IPS DF 6.9 (cell line): Measurements from ENCODE around the gene PADI3.

ENCODE experiments used
- DNase-seq: peaks from one replicate; pipeline ENCODE4 v3.0.0-alpha.2; 2013; ENCODE audit warnings: low read depth, low spot score
- H3K27ac ChIP-seq: one replicate; pipeline ENCODE4 v1.5.1; 2013; ENCODE audit warnings: low read length, control low read depth
- H3K27me3 ChIP-seq: 2 replicates; pipeline ENCODE4 v1.6.1; 2013; ENCODE audit warnings: mild to moderate bottlenecking, low read length; ENCODE audit not compliant: control insufficient read depth, insufficient read depth
- H3K36me3 ChIP-seq: 2 replicates; pipeline ENCODE4 v1.6.1; 2013; ENCODE audit warnings: low read length; ENCODE audit not compliant: control insufficient read depth, insufficient read depth
- H3K4me1 ChIP-seq: 2 replicates; pipeline ENCODE4 v1.6.1; 2013; ENCODE audit warnings: low read length; ENCODE audit not compliant: control insufficient read depth, insufficient read depth
- H3K4me3 ChIP-seq: 2 replicates; pipeline ENCODE4 v1.5.1; 2013; ENCODE audit warnings: mild to moderate bottlenecking, low read length
- H3K9me3 ChIP-seq: 2 replicates; pipeline ENCODE4 v1.6.1; 2013; ENCODE audit warnings: low read length, inconsistent platforms; ENCODE audit not compliant: control insufficient read depth, insufficient read depth
- WGBS: extraction: QIAGEN DNeasy Blood & Tissue Kit; methylation state at CpG from one replicate; pipeline ENCODE4 v1.1.7; 2013; ENCODE audit warnings: mixed read lengths, missing lambda C conversion rate; ENCODE audit not compliant: insufficient read length, insufficient coverage; 5-methylcytosine and 5-hydroxymethylcytosine counted together

The PADI3 gene

GRCh38 chr1:17272646-17273045, 23.7 kb downstream of the PADI3 start:
- Histone ChIP-seq H3K9me3 (no peaks in the 10 kb centered on the region), H3K4me1 (no peaks in the 10 kb centered on the region), H3K36me3 (no peaks in the 10 kb centered on the region), H3K27ac (no peak overlapping the region), H3K27me3 (no peaks in the 10 kb centered on the region), H3K4me3 (no peak overlapping the region)
- no CpG with 5 or more reads among the region's 4 CpGs for WGBS
- DNase-seq = no peak

GRCh38 chr1:17273096-17273495, 24.2 kb downstream of the PADI3 start:
- no peak overlapping the region for H3K4me3 ChIP-seq
- H3K27me3 ChIP-seq = no peaks in the 10 kb centered on the region
- no CpG with 5 or more reads among the region's 13 CpGs for WGBS
- no peaks in the 10 kb centered on the region for H3K36me3 ChIP-seq
- H3K9me3 ChIP-seq = no peaks in the 10 kb centered on the region
- H3K4me1 ChIP-seq = no peaks in the 10 kb centered on the region
- H3K27ac ChIP-seq = no peak overlapping the region
- DNase-seq = no peak

GRCh38 chr1:17274186-17275170, 25.6 kb downstream of the PADI3 start:
- Histone ChIP-seq H3K36me3 (no peaks in the 10 kb centered on the region), H3K27me3 (no peaks in the 10 kb centered on the region), H3K4me3 (no peak overlapping the region), H3K27ac (no peak overlapping the region), H3K4me1 (no peaks in the 10 kb centered on the region), H3K9me3 (no peaks in the 10 kb centered on the region)
- WGBS = no CpG with 5 or more reads among the region's 15 CpGs
- peak; percentile 55 for DNase-seq

- Histone ChIP-seq H3K4me3 (no peak overlapping the region), H3K9me3 (no peaks in the 10 kb centered on the region), H3K27me3 (no peaks in the 10 kb centered on the region), H3K36me3 (no peaks in the 10 kb centered on the region), H3K27ac (no peak overlapping the region), H3K4me1 (no peaks in the 10 kb centered on the region)
- WGBS = no CpG with 5 or more reads among the region's 11 CpGs
- no peak for DNase-seq
Measured at GRCh38 chr1:17276568-17276967, 27.7 kb downstream of the PADI3 start.

GRCh38 chr1:17277511-17278159, 28.7 kb downstream of the PADI3 start:
- Histone ChIP-seq H3K4me1 (no peaks in the 10 kb centered on the region), H3K36me3 (no peaks in the 10 kb centered on the region), H3K27ac (no peak overlapping the region), H3K27me3 (no peaks in the 10 kb centered on the region), H3K9me3 (no peaks in the 10 kb centered on the region), H3K4me3 (no peak overlapping the region)
- WGBS = no CpG with 5 or more reads among the region's 8 CpGs
- DNase-seq = no peak

- no CpG with 5 or more reads among the region's 14 CpGs for WGBS
- no peaks in the 10 kb centered on the region for H3K36me3 ChIP-seq
- no peak overlapping the region for H3K4me3 ChIP-seq
- no peak for DNase-seq
- H3K9me3 ChIP-seq = no peaks in the 10 kb centered on the region
- H3K27ac ChIP-seq = no peak overlapping the region
- H3K4me1 ChIP-seq = no peaks in the 10 kb centered on the region
- H3K27me3 ChIP-seq = no peaks in the 10 kb centered on the region
Measured at GRCh38 chr1:17278996-17279830, 30.3 kb downstream of the PADI3 start.

GRCh38 chr1:17280436-17280835, 31.5 kb downstream of the PADI3 start:
- Histone ChIP-seq H3K27ac (no peak overlapping the region), H3K36me3 (no peaks in the 10 kb centered on the region), H3K27me3 (no peaks in the 10 kb centered on the region), H3K4me3 (no peak overlapping the region), H3K4me1 (no peaks in the 10 kb centered on the region), H3K9me3 (no peaks in the 10 kb centered on the region)
- no CpG with 5 or more reads among the region's 7 CpGs for WGBS
- no peak for DNase-seq

- no peak overlapping the region for H3K27ac ChIP-seq
- DNase-seq = no peak
- H3K27me3 ChIP-seq = no peaks in the 10 kb centered on the region
Measured at GRCh38 chr1:17280894-17281293, 32.0 kb downstream of the PADI3 start.

GRCh38 chr1:17281775-17282181, 32.9 kb downstream of the PADI3 start:
- DNase-seq = no peak
- WGBS = no CpG with 5 or more reads among the region's 8 CpGs

More at GRCh38 chr1:17280894-17281293, 32.0 kb downstream of the PADI3 start:
- H3K4me1 ChIP-seq = no peaks in the 10 kb centered on the region
- no peaks in the 10 kb centered on the region for H3K9me3 ChIP-seq
- no peaks in the 10 kb centered on the region for H3K36me3 ChIP-seq
- no peak overlapping the region for H3K4me3 ChIP-seq
- WGBS = no CpG with 5 or more reads among the region's 2 CpGs

GRCh38 chr1:17282836-17283235, 33.9 kb downstream of the PADI3 start:
- Histone ChIP-seq H3K36me3 (no peaks in the 10 kb centered on the region), H3K27me3 (no peaks in the 10 kb centered on the region), H3K9me3 (no peaks in the 10 kb centered on the region), H3K4me1 (no peaks in the 10 kb centered on the region), H3K27ac (no peak overlapping the region), H3K4me3 (no peak overlapping the region)
- WGBS = no CpG with 5 or more reads among the region's 5 CpGs
- no peak for DNase-seq

More at GRCh38 chr1:17281775-17282181, 32.9 kb downstream of the PADI3 start:
- no peaks in the 10 kb centered on the region for H3K36me3 ChIP-seq
- no peaks in the 10 kb centered on the region for H3K9me3 ChIP-seq
- H3K27ac ChIP-seq = no peak overlapping the region
- no peak overlapping the region for H3K4me3 ChIP-seq
- no peaks in the 10 kb centered on the region for H3K27me3 ChIP-seq
- H3K4me1 ChIP-seq = no peaks in the 10 kb centered on the region
